Measurements from ENCODE around the gene DYNLL1. TPM values are rescaled to one million over a fixed set of nuclear protein-coding genes. Genes with fewer than 3 reads are reported as not detected.

The DYNLL1 gene
- total RNA-seq, 1 experiment from 2014 or later = 618 TPM

DNA sequence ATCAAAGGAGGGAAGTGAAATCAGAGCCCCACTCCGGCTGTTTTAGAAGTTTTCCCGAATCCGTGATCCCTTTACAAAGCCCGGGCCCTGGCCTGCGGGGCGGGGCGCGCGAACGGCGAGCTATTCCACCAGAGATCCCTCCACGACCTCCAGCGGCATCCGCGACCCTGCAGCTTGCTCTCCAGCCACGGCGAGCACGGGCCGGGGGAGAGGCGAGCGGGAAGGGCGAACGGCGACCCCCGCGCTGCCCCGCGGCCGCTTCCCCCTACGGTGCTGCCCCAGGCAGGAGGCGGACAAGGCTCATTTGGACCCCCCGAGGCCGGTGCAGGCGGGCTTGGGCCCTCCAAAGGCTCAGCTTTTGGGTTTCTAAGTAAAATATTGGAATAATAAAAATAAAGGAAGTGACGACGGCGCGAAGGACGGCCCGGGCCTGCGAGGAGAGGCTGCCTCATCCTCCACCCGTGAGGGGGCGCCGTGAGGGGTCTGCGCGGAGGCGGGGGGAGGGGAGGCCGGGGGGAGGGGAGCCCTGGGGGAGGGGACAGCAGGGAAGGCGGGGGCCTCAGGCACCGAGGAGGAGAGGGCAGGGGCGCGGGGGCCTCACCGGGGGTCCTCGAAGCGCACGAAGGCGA lies 27.0 kb upstream of the DYNLL1 start:
- Mint-ChIP-seq H3K9me3 (no peaks in the 10 kb centered on the region), H3K36me3 (ENCODE audit: insufficient read depth in 1 of 3, low read depth in 3 of 3) (peaks cover 25 to 40% (median 33%) of the 10 kb centered on the region in 3 experiments), H3K27ac (peak overlapping the region; percentile 52 to 92 (median 66); a peak in 3 of 7 replicates), H3K4me1 (peaks cover 20 to 26% of the 10 kb centered on the region in 2 experiments), H3K4me3 (peak overlapping the region; percentile 92 to 94), H3K27me3 (ENCODE audit: low read depth) (no peaks in the 10 kb centered on the region)
- H2AK5ac ChIP-seq (ENCODE audit: insufficient read length, low read length) = no peak overlapping the region
- TF ChIP-seq, protein P1, sequence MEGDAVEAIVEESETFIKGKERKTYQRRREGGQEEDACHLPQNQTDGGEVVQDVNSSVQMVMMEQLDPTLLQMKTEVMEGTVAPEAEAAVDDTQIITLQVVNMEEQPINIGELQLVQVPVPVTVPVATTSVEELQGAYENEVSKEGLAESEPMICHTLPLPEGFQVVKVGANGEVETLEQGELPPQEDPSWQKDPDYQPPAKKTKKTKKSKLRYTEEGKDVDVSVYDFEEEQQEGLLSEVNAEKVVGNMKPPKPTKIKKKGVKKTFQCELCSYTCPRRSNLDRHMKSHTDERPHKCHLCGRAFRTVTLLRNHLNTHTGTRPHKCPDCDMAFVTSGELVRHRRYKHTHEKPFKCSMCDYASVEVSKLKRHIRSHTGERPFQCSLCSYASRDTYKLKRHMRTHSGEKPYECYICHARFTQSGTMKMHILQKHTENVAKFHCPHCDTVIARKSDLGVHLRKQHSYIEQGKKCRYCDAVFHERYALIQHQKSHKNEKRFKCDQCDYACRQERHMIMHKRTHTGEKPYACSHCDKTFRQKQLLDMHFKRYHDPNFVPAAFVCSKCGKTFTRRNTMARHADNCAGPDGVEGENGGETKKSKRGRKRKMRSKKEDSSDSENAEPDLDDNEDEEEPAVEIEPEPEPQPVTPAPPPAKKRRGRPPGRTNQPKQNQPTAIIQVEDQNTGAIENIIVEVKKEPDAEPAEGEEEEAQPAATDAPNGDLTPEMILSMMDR (conservative IDR thresholded peaks at IDR 0.05) = no peak
- H3K23me2 ChIP-seq (ENCODE audit: insufficient read length, low read depth, low read length, poor library complexity, severe bottlenecking) = peaks cover 7% of the 10 kb centered on the region
- H2BK20ac ChIP-seq (ENCODE audit: low read depth, low read length, poor library complexity, severe bottlenecking) = no peak overlapping the region
- H4K5ac ChIP-seq (ENCODE audit: insufficient read length, low read depth, low read length) = no peak overlapping the region
- H3K9me3 ChIP-seq (ENCODE audit: control insufficient read depth, low read depth, low read length) = no peaks in the 10 kb centered on the region
- H2BK5ac ChIP-seq (ENCODE audit: insufficient read length, low read length) = peak overlapping the region; percentile 95
- H3K4me2 ChIP-seq (ENCODE audit: insufficient read depth, insufficient read length, low read length) = peak overlapping the region; percentile 74
- H2BK120ac ChIP-seq (ENCODE audit: low read depth, low read length, poor library complexity, severe bottlenecking) = no peak overlapping the region
- no peak overlapping the region for H4K8ac ChIP-seq (replicated peaks; ENCODE audit: insufficient read length, low read depth, low read length)
- no peak overlapping the region for H4K91ac ChIP-seq (ENCODE audit: insufficient read length, low read depth, low read length)
- H3K79me2 ChIP-seq (ENCODE audit: insufficient read depth, low read length) = peaks cover 11% of the 10 kb centered on the region; the same call in 1 of the 2 replicates
- no peak overlapping the region for H3K23ac ChIP-seq (ENCODE audit: insufficient read length, low read depth, low read length)
- peaks cover 3% of the 10 kb centered on the region for H3K79me1 ChIP-seq (ENCODE audit: insufficient read depth, low read depth, low read length, poor library complexity, severe bottlenecking)
- H2AFZ ChIP-seq (ENCODE audit: low read length) = no peak overlapping the region
- no peak overlapping the region for H3K56ac ChIP-seq (ENCODE audit: insufficient read length, low read depth, low read length)
- H3K14ac ChIP-seq (ENCODE audit: insufficient read depth, low read length) = peak overlapping the region; percentile 99
- no peak overlapping the region for H3T11ph ChIP-seq (ENCODE audit: low read length)
- DNase-seq = no peak
- no peak overlapping the region for H2BK15ac ChIP-seq (ENCODE audit: low read depth, low read length)
- no peaks in the 10 kb centered on the region for H3K4me1 ChIP-seq (ENCODE audit: insufficient read depth, low read length)
- no CpG with 5 or more reads among the region's 57 CpGs for WGBS (ENCODE audit: extremely low coverage, insufficient read length, low lambda C conversion rate)
- no peaks in the 10 kb centered on the region for H3K27me3 ChIP-seq (ENCODE audit: insufficient read depth, low read length)
- no peak overlapping the region for H3K27ac ChIP-seq (ENCODE audit: insufficient read length, low read depth, low read length)
- H3K4ac ChIP-seq (ENCODE audit: low read depth, low read length) = no peak overlapping the region
- no peak overlapping the region for H2BK12ac ChIP-seq (ENCODE audit: insufficient read length, low read depth, low read length)
- H4K20me1 ChIP-seq (ENCODE audit: control insufficient read depth, insufficient read depth, insufficient read length) = no peaks in the 10 kb centered on the region
- peak overlapping the region; percentile 93 for H3K18ac ChIP-seq (ENCODE audit: insufficient read length, low read depth, low read length)
- peak overlapping the region; percentile 90 for H3K9ac ChIP-seq (ENCODE audit: extremely low read depth, insufficient read length, low read length)
